CD4-positive, alpha-beta T cell (primary cell): Measurements from ENCODE around the gene GUCA2A. TPM values are rescaled to one million over a fixed set of nuclear protein-coding genes. Genes with fewer than 3 reads are reported as not detected.

ENCODE experiments used
- ATAC-seq: fragments of 200-7000 bp; cut with Tn5 transposase; one replicate; pipeline ENCODE4 v1.10.0; 2022; ENCODE audit warnings: mild to moderate bottlenecking; ENCODE audit not compliant: poor library complexity
- CTCF ChIA-PET: fragments of 350-600 bp; sonication (Branson Sonifier 250); formaldehyde crosslinking; loops from one replicate; lab custom pipeline; 2021; ENCODE audit warnings: antibody characterized with exemption, inconsistent platforms; lab: Charles Lee
- POLR2A ChIA-PET: fragments of 350-600 bp; sonication (Branson Sonifier 250); formaldehyde crosslinking; loops from one replicate; lab custom pipeline; 2021; ENCODE audit warnings: antibody characterized with exemption, inconsistent platforms; lab: Charles Lee
- DNase-seq, 14 experiments: peaks; one replicate each; pipeline ENCODE4 v3.0.0-alpha.2; 2013 to 2020; ENCODE audit warnings: mixed read lengths in 2 of 14
- H3K27ac ChIP-seq, 2 donors: one replicate each; pipeline versions ENCODE4 v1.5.1 to v1.7.0; 2013; ENCODE audit warnings: low read length in 2 of 2, low read depth in 1 of 2, mild to moderate bottlenecking in 1 of 2
- H3K27me3 ChIP-seq, 2 experiments: 1 replicate in 1 of 2; 2 replicates in 1 of 2; pipeline versions ENCODE4 v1.6.1 to v1.7.0; 2013; ENCODE audit warnings: low read length in 2 of 2, control low read depth in 1 of 2, mild to moderate bottlenecking in 1 of 2, moderate library complexity in 1 of 2; ENCODE audit not compliant: insufficient read depth in 2 of 2, control insufficient read depth in 1 of 2
- H3K36me3 ChIP-seq: one replicate; pipeline ENCODE4 v1.6.1; 2013; ENCODE audit warnings: low read length, control low read depth; ENCODE audit not compliant: insufficient read depth
- H3K4me1 ChIP-seq: one replicate; pipeline ENCODE4 v1.6.1; 2013; ENCODE audit warnings: low read length, control low read depth; ENCODE audit not compliant: insufficient read depth
- H3K4me3 ChIP-seq: one replicate; pipeline ENCODE4 v1.5.1; 2013; ENCODE audit warnings: mild to moderate bottlenecking, low read length, moderate library complexity
- H3K9me3 ChIP-seq, 2 experiments: 1 replicate in 1 of 2; 2 replicates in 1 of 2; pipeline versions ENCODE4 v1.6.1 to v1.7.0; 2013; ENCODE audit warnings: low read length in 2 of 2, mild to moderate bottlenecking in 2 of 2, control low read depth in 1 of 2, moderate library complexity in 1 of 2; ENCODE audit not compliant: control insufficient read depth in 1 of 2, insufficient read depth in 1 of 2
- H3K27ac Mint-ChIP-seq: one replicate; pipeline ENCODE4 v1.8.0; 2020; ENCODE audit warnings: mixed read lengths
- H3K27me3 Mint-ChIP-seq: one replicate; pipeline ENCODE4 v1.8.0; 2021; ENCODE audit warnings: mixed read lengths
- H3K36me3 Mint-ChIP-seq: one replicate; pipeline ENCODE4 v1.8.0; 2021; ENCODE audit warnings: low read depth, mixed read lengths
- H3K4me1 Mint-ChIP-seq: one replicate; pipeline ENCODE4 v1.8.0; 2021; ENCODE audit warnings: low read depth, mixed read lengths
- H3K4me3 Mint-ChIP-seq: one replicate; pipeline ENCODE4 v1.8.0; 2020; ENCODE audit warnings: mild to moderate bottlenecking, mixed read lengths
- H3K9me3 Mint-ChIP-seq: one replicate; pipeline ENCODE4 v1.8.0; 2020; ENCODE audit warnings: mixed read lengths
- CTCF ChIP-seq: fragments of 200-600 bp; IDR thresholded peaks from one replicate; pipeline ENCODE4 v1.8.0; 2022; ENCODE audit warnings: antibody characterized with exemption, mild to moderate bottlenecking
- intact Hi-C, 2 experiments: fragments of 100-400 bp; cut with DNase I in 1 of 2; cut with micrococcal nuclease in 1 of 2; formaldehyde crosslinking; loops; one replicate each; pipeline versions ENCODE4 v1.15.1 to v1.9.0; 2023 to 2025; cut with DNase I, micrococcal nuclease
- total RNA-seq, 174 experiments: library from RNA in 2 of 174; stranded (reverse) in 2 of 174; gene quantifications; one replicate each; pipeline ENCODE4 v1.2.3 and lab custom pipeline; 2021 to 2026

The GUCA2A gene
- total RNA-seq, 2 experiments from 2014 or later: not detected

GRCh38 chr1:42140191-42140590 lies 24.4 kb downstream of the GUCA2A start:
- Histone ChIP-seq H3K27ac (no peak overlapping the region), H3K36me3 (no peaks in the 10 kb centered on the region), H3K9me3 (no peaks in the 10 kb centered on the region), H3K4me1 (peaks cover 6% of the 10 kb centered on the region), H3K27me3 (peaks cover under 1 to 2% of the 10 kb centered on the region in 2 experiments), H3K4me3 (no peak overlapping the region)
- Mint-ChIP-seq H3K9me3 (no peaks in the 10 kb centered on the region), H3K27ac (no peak overlapping the region), H3K4me3 (no peak overlapping the region), H3K36me3 (no peaks in the 10 kb centered on the region), H3K4me1 (no peaks in the 10 kb centered on the region), H3K27me3 (peaks cover 5% of the 10 kb centered on the region)
- ChIA-PET POLR2A (no interaction called here), CTCF (no interaction called here)
- intact Hi-C loops: no loop called here
- ATAC-seq (no peak), DNase-seq (no peak)
- TF ChIP-seq CTCF: no peak

DNA sequence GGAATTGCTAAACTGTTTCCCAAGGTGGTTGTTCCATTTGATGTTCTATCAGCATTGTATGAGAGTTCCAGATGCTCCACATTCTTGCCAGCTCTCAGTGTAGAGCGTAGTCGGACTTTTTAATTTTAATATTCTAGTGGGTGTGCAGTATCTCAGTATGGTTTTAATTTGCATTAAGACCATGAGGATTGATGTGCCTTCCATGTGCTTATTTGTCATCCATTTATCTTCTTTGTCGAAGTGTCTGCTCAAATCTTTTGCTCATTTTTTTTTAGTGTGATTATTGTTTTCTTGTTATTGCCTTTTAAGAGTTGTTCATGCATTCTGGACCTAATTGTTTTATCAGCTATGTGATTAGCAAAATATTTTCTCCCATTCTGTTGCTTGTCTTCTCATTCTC lies 25.1 kb downstream of the GUCA2A start:
- ChIA-PET POLR2A (no interaction called here), CTCF (no interaction called here)
- no peaks in the 10 kb centered on the region for H3K9me3 ChIP-seq
- Mint-ChIP-seq H3K36me3 (no peaks in the 10 kb centered on the region), H3K4me1 (no peaks in the 10 kb centered on the region), H3K27ac (no peak overlapping the region), H3K4me3 (no peak overlapping the region), H3K9me3 (no peaks in the 10 kb centered on the region), H3K27me3 (peaks cover 5% of the 10 kb centered on the region)
- TF ChIP-seq CTCF: no peak
- ATAC-seq: no peak
- peaks cover 6% of the 10 kb centered on the region for H3K4me1 ChIP-seq
- intact Hi-C loops: no loop called here
- DNase-seq: no peak
- H3K27me3 ChIP-seq: peaks cover 0 to 2% of the 10 kb centered on the region in 2 experiments
- H3K36me3 ChIP-seq: no peaks in the 10 kb centered on the region
- no peak overlapping the region for H3K4me3 ChIP-seq
- no peak overlapping the region for H3K27ac ChIP-seq

DNA sequence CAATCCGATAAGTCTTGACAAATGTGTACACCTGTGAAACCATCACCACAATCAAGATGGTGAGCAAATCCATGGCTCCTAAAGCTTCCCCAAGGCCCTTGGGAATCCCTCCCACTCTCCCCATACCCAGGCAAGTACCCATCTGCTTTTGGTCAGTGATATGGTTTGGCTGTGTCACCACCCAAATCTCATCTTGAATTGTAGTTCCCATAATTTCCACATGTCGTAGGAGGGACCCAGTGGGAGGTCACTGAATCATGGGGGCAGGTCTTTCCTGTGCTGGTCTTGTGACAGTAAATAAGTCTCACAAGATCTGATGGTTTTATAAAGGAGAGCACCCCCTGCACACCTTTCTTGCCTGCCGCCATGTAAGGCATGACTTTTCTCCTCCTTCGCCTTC lies 26.0 kb downstream of the GUCA2A start:
- Mint-ChIP-seq H3K9me3 (no peaks in the 10 kb centered on the region), H3K4me3 (no peak overlapping the region), H3K27me3 (peaks cover 5% of the 10 kb centered on the region), H3K4me1 (no peaks in the 10 kb centered on the region), H3K27ac (no peak overlapping the region), H3K36me3 (no peaks in the 10 kb centered on the region)
- intact Hi-C loops: no loop called here
- ChIA-PET CTCF (no interaction called here), POLR2A (no interaction called here)
- ATAC-seq: no peak
- Histone ChIP-seq H3K4me3 (no peak overlapping the region), H3K27ac (no peak overlapping the region), H3K27me3 (peaks cover 0 to 2% of the 10 kb centered on the region in 2 experiments), H3K36me3 (no peaks in the 10 kb centered on the region), H3K4me1 (peaks cover 6% of the 10 kb centered on the region), H3K9me3 (no peaks in the 10 kb centered on the region)
- no peak for DNase-seq
- TF ChIP-seq CTCF: no peak
